SK-N-SH treated with all-trans-retinoic acid at 6 μM for 48 hours (cell line): ENCODE measurements around the gene LAGE3.

Source experiments
- ATAC-seq: fragments of 200-7000 bp; cut with Tn5 transposase; 3 replicates; pipeline ENCODE4 v1.9.1; 2020; ENCODE audit warnings: mild to moderate bottlenecking, moderate library complexity
- ARNTL ChIP-seq: fragments of 450-650 bp; formaldehyde crosslinking; IDR thresholded peaks from 2 replicates; pipeline ENCODE4 v1.5.0; 2020; ENCODE audit warnings: low read depth, mild to moderate bottlenecking, moderate library complexity, borderline replicate concordance
- BACH2 ChIP-seq: fragments of 250-450 bp; sonication (Bioruptor Pico); IDR thresholded peaks from 2 replicates; pipeline ENCODE4 v1.9.0; 2021; ENCODE audit warnings: mild to moderate bottlenecking, borderline replicate concordance
- ESRRG ChIP-seq: fragments of 250-450 bp; sonication (Bioruptor Pico); IDR thresholded peaks from 2 replicates; pipeline ENCODE4 v1.6.1; 2021; ENCODE audit warnings: mild to moderate bottlenecking
- ISL1 ChIP-seq: fragments of 250-450 bp; sonication (Bioruptor Pico); IDR thresholded peaks from 2 replicates; pipeline ENCODE4 v2.1.2; 2022; ENCODE audit warnings: mild to moderate bottlenecking, moderate library complexity
- PPARA ChIP-seq: fragments of 250-450 bp; sonication (Bioruptor Pico); IDR thresholded peaks from 2 replicates; pipeline ENCODE4 v1.5.0; 2020; ENCODE audit warnings: mild to moderate bottlenecking, borderline replicate concordance
- RARB ChIP-seq: fragments of 250-450 bp; sonication (Bioruptor Pico); IDR thresholded peaks from 2 replicates; pipeline ENCODE4 v1.8.0; 2021; ENCODE audit warnings: mild to moderate bottlenecking, moderate library complexity
- SNAI2 ChIP-seq: fragments of 250-450 bp; sonication (Bioruptor Pico); IDR thresholded peaks from 2 replicates; pipeline ENCODE4 v1.5.0; 2020; ENCODE audit warnings: mild to moderate bottlenecking, moderate library complexity
- TCF4 ChIP-seq: fragments of 250-450 bp; sonication (Bioruptor Pico); IDR thresholded peaks from 2 replicates; pipeline ENCODE4 v1.8.0; 2021; ENCODE audit warnings: mild to moderate bottlenecking, moderate library complexity, borderline replicate concordance
- TOX ChIP-seq: fragments of 250-450 bp; sonication (Bioruptor Pico); IDR thresholded peaks from 2 replicates; pipeline ENCODE4 v1.8.0; 2021; ENCODE audit warnings: mild to moderate bottlenecking, moderate library complexity, borderline replicate concordance
- ZC3H10 ChIP-seq: fragments of 250-450 bp; sonication (Bioruptor Pico); IDR thresholded peaks from 2 replicates; pipeline ENCODE4 v1.5.1; 2021; ENCODE audit warnings: mild to moderate bottlenecking, moderate library complexity
- ZFP3 ChIP-seq: fragments of 250-450 bp; sonication (Bioruptor Pico); IDR thresholded peaks from 2 replicates; pipeline ENCODE4 v1.5.0; 2020; ENCODE audit warnings: mild to moderate bottlenecking, moderate library complexity
- ZFP30 ChIP-seq: fragments of 450-650 bp; formaldehyde crosslinking; IDR thresholded peaks from 2 replicates; pipeline ENCODE4 v1.5.0; 2022; ENCODE audit warnings: mild to moderate bottlenecking, moderate library complexity
- ZNF565 ChIP-seq: fragments of 450-650 bp; formaldehyde crosslinking; conservative IDR thresholded peaks from 2 replicates; pipeline ENCODE4 v1.5.0; 2020; ENCODE audit warnings: low read depth, mild to moderate bottlenecking, moderate library complexity
- ZNF70 ChIP-seq: fragments of 450-650 bp; formaldehyde crosslinking; IDR thresholded peaks from 2 replicates; pipeline ENCODE4 v1.5.0; 2020; ENCODE audit warnings: mild to moderate bottlenecking, moderate library complexity
- TF ChIP-seq, protein P1 (sequence below): fragments of 250-450 bp; sonication (Bioruptor Pico); IDR thresholded peaks from 2 replicates; pipeline ENCODE4 v1.5.1; 2020; ENCODE audit warnings: low read depth, mild to moderate bottlenecking, moderate library complexity
- TF ChIP-seq, protein P2 (sequence below): fragments of 250-450 bp; sonication (Bioruptor Pico); IDR thresholded peaks from 2 replicates; pipeline ENCODE4 v1.5.1; 2021; ENCODE audit warnings: mild to moderate bottlenecking, moderate library complexity
- TF ChIP-seq, protein P3 (sequence below): fragments of 250-450 bp; sonication (Bioruptor Pico); IDR thresholded peaks from 2 replicates; pipeline ENCODE4 v1.8.0; 2021; ENCODE audit warnings: low read depth, mild to moderate bottlenecking, moderate library complexity, borderline replicate concordance
- TF ChIP-seq, protein P4 (sequence below): fragments of 250-450 bp; sonication (Bioruptor Pico); IDR thresholded peaks from 2 replicates; pipeline ENCODE4 v1.5.0; 2020; ENCODE audit warnings: mild to moderate bottlenecking, moderate library complexity
- TF ChIP-seq, protein P5 (sequence below): fragments of 250-450 bp; sonication (Bioruptor Pico); IDR thresholded peaks from 2 replicates; pipeline ENCODE4 v1.8.0; 2020; ENCODE audit warnings: mild to moderate bottlenecking, moderate library complexity, borderline replicate concordance

The LAGE3 gene

GRCh38 chrX:154516656-154517100 is 37.6 kb upstream of the LAGE3 start:
- TF ChIP-seq, protein P1, sequence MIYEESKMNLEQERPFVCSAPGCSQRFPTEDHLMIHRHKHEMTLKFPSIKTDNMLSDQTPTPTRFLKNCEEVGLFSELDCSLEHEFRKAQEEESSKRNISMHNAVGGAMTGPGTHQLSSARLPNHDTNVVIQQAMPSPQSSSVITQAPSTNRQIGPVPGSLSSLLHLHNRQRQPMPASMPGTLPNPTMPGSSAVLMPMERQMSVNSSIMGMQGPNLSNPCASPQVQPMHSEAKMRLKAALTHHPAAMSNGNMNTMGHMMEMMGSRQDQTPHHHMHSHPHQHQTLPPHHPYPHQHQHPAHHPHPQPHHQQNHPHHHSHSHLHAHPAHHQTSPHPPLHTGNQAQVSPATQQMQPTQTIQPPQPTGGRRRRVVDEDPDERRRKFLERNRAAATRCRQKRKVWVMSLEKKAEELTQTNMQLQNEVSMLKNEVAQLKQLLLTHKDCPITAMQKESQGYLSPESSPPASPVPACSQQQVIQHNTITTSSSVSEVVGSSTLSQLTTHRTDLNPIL (CRISPR knock-in tag): no peak
- peak; percentile 26; the same call in 1 of the 2 replicates for TF ChIP-seq TCF4 (CRISPR knock-in tag)

DNA sequence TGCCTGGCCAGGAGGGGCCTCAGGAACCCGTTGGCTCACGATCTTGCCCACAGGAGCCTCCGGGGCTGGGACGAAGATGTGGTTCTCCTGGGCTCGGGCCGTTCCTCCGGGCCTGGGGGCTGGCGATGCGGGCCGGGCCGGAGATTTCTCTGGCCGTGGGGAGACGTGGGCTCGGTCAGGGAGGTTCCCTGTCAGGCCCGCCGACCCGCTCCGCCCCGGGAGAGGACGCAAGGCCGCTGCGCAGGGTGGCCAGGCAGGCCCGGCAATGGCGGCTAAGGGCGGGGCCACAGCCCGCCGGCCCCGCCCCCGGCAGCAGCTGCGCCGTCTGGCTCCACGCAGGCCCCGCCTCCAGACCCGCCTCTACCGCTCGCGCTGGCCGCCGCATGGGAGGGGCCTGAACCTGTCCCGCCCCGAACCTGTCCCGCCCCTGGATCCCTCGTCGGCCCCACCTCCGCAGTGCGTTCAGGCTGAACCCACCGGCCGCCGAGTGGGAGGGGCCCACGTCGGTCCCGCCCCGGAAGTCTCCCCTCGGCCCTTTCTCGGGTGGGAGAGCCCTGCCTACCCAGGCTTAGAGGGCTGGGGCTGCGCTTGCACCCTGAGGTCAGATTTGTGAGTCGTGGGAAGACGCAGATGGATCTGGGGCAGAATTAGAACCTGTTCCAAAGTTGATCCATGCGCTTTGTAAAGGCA is 37.0 kb upstream of the LAGE3 start, which contains the start of gene FAM3A:
FAM3A (minus strand) TSS at position 267 of the 690 bp plus-strand sequence. CDS start 460 bp downstream, outside the sequence.
- peak; percentile 93 for ATAC-seq
- no peak for TF ChIP-seq ISL1 (CRISPR knock-in tag)

More at GRCh38 chrX:154516656-154517100, 37.6 kb upstream of the LAGE3 start:
- peak; percentile 17 for ATAC-seq

DNA sequence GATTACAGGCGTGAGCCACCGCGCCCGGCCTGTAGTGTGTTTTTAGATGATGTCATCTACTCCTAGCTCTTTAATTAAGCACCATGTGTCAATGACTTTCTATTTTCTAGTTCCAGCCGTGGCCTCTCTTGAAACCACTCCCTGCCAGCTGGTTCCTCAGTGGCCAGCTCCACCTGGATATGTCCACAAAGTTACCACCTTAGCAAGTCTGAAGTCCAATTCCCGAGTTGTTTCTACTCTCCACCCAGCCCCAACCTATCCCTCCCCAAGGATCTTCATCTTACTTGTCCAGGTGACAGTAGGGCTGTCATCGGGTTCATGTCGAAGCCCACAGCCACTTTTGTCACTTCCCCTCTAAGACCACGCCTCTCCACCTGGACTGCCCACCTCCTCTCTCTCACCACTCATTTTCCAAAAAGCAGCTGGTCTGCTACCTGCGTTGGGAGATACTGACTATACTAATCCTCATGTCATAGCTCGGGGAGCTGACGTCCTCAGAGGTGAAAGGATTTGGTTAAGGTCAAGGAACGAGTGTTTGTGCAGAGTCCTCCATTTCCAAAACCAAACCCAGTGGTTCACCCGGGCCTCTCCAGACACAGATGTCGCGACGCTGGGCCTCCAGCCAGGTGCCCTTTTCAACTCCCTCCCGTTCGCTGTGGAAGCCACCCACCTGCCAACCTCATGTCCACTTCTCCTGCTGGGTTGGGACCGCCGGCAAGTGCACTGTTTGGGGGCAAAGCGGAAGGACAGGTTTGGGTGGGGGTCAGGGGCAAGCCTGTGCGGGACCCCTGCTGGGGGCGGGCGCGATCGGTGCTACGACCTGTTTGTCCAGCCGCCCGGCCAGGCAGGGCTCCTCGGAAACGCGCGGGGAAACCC is 36.2 kb upstream of the LAGE3 start:
- TF ChIP-seq ESRRG (CRISPR knock-in tag): no peak
- TF ChIP-seq RARB (CRISPR knock-in tag): no peak
- no peak for TF ChIP-seq ZC3H10 (CRISPR knock-in tag)
- no peak for TF ChIP-seq ZFP3
- TF ChIP-seq ZNF565: no peak
- no peak for TF ChIP-seq SNAI2 (CRISPR knock-in tag)
- TF ChIP-seq, protein P2, sequence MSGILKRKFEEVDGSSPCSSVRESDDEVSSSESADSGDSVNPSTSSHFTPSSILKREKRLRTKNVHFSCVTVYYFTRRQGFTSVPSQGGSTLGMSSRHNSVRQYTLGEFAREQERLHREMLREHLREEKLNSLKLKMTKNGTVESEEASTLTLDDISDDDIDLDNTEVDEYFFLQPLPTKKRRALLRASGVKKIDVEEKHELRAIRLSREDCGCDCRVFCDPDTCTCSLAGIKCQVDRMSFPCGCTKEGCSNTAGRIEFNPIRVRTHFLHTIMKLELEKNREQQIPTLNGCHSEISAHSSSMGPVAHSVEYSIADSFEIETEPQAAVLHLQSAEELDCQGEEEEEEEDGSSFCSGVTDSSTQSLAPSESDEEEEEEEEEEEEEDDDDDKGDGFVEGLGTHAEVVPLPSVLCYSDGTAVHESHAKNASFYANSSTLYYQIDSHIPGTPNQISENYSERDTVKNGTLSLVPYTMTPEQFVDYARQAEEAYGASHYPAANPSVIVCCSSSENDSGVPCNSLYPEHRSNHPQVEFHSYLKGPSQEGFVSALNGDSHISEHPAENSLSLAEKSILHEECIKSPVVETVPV (CRISPR knock-in tag): no peak
- no peak for TF ChIP-seq ISL1 (CRISPR knock-in tag)
- TF ChIP-seq, protein P3, sequence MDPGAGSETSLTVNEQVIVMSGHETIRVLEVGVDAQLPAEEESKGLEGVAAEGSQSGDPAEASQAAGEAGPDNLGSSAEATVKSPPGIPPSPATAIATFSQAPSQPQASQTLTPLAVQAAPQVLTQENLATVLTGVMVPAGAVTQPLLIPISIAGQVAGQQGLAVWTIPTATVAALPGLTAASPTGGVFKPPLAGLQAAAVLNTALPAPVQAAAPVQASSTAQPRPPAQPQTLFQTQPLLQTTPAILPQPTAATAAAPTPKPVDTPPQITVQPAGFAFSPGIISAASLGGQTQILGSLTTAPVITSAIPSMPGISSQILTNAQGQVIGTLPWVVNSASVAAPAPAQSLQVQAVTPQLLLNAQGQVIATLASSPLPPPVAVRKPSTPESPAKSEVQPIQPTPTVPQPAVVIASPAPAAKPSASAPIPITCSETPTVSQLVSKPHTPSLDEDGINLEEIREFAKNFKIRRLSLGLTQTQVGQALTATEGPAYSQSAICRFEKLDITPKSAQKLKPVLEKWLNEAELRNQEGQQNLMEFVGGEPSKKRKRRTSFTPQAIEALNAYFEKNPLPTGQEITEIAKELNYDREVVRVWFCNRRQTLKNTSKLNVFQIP (CRISPR knock-in tag): no peak
- TF ChIP-seq, protein P1 (CRISPR knock-in tag): no peak
- no peak for TF ChIP-seq TOX (CRISPR knock-in tag)
- no peak for TF ChIP-seq ZFP30 (CRISPR knock-in tag)
- TF ChIP-seq TCF4 (CRISPR knock-in tag): no peak
- TF ChIP-seq PPARA (CRISPR knock-in tag): no peak
- no peak for TF ChIP-seq BACH2
- ATAC-seq: peak; percentile 4; the same call in 2 of the 3 replicates

DNA sequence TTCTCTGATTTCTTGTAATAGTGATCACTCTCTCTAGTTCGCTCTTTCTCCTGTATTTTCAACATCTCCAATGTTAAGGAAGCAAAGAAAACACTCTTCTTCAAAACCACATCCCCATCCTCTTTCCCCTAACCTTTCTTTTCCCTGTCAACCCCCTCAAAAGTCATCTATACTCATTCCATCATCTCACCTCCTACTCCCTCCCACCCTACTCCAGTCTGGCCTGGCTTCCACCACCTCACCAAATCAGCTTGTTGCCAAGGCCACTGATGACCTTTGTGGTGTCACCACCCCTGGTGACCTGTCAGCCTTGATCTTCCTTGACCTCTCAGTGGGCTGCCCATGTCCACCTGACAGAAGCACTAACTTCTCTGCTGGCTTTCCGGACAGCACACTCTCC is 34.6 kb upstream of the LAGE3 start:
- TF ChIP-seq ZNF70 (CRISPR knock-in tag): no peak
- no peak for TF ChIP-seq ARNTL (CRISPR knock-in tag)
- ATAC-seq: no peak

- no peak for ATAC-seq
- TF ChIP-seq, protein P1 (CRISPR knock-in tag): no peak
- TF ChIP-seq, protein P4, sequence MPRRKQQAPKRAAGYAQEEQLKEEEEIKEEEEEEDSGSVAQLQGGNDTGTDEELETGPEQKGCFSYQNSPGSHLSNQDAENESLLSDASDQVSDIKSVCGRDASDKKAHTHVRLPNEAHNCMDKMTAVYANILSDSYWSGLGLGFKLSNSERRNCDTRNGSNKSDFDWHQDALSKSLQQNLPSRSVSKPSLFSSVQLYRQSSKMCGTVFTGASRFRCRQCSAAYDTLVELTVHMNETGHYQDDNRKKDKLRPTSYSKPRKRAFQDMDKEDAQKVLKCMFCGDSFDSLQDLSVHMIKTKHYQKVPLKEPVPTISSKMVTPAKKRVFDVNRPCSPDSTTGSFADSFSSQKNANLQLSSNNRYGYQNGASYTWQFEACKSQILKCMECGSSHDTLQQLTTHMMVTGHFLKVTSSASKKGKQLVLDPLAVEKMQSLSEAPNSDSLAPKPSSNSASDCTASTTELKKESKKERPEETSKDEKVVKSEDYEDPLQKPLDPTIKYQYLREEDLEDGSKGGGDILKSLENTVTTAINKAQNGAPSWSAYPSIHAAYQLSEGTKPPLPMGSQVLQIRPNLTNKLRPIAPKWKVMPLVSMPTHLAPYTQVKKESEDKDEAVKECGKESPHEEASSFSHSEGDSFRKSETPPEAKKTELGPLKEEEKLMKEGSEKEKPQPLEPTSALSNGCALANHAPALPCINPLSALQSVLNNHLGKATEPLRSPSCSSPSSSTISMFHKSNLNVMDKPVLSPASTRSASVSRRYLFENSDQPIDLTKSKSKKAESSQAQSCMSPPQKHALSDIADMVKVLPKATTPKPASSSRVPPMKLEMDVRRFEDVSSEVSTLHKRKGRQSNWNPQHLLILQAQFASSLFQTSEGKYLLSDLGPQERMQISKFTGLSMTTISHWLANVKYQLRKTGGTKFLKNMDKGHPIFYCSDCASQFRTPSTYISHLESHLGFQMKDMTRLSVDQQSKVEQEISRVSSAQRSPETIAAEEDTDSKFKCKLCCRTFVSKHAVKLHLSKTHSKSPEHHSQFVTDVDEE (CRISPR knock-in tag): no peak
- TF ChIP-seq, protein P5, sequence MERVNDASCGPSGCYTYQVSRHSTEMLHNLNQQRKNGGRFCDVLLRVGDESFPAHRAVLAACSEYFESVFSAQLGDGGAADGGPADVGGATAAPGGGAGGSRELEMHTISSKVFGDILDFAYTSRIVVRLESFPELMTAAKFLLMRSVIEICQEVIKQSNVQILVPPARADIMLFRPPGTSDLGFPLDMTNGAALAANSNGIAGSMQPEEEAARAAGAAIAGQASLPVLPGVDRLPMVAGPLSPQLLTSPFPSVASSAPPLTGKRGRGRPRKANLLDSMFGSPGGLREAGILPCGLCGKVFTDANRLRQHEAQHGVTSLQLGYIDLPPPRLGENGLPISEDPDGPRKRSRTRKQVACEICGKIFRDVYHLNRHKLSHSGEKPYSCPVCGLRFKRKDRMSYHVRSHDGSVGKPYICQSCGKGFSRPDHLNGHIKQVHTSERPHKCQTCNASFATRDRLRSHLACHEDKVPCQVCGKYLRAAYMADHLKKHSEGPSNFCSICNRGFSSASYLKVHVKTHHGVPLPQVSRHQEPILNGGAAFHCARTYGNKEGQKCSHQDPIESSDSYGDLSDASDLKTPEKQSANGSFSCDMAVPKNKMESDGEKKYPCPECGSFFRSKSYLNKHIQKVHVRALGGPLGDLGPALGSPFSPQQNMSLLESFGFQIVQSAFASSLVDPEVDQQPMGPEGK: no peak
These were observed 33.9 kb upstream of the LAGE3 start for GRCh38 chrX:154512879-154513553.
